OCI-LY1 (cell line): Measurements from ENCODE around the gene TASP1.
"Not testable (repeated sequence)": the region's sequence is repeated elsewhere in the genome, so short reads cannot be mapped to it uniquely, and the experiment has no call there.

ENCODE experiments used
- H2AFZ ChIP-seq: fragments of 200-600 bp; sonication (generic), shearing (Covaris generic); 2 replicates; pipeline ENCODE4 v1.6.0; 2014; ENCODE audit warnings: antibody characterized with exemption, mild to moderate bottlenecking, low read length
- H3F3A ChIP-seq: fragments of 200-600 bp; sonication (generic), shearing (Covaris generic); 2 replicates; pipeline ENCODE4 v1.6.0; 2014; ENCODE audit warnings: mild to moderate bottlenecking, antibody characterized with exemption, low read length, moderate library complexity; ENCODE audit not compliant: insufficient read depth
- H3K27ac ChIP-seq: fragments of 200-600 bp; sonication (generic); 2 replicates; pipeline ENCODE4 v1.5.1; 2014; ENCODE audit warnings: low read length, mixed run types, mild to moderate bottlenecking, low read depth; ENCODE audit not compliant: poor library complexity, severe bottlenecking
- H3K27me3 ChIP-seq: fragments of 200-600 bp; sonication (generic); 2 replicates; pipeline ENCODE4 v1.6.0; 2014; ENCODE audit warnings: antibody characterized with exemption, mild to moderate bottlenecking, low read length, moderate library complexity; ENCODE audit not compliant: insufficient read depth
- H3K36me3 ChIP-seq: fragments of 200-600 bp; sonication (generic); 2 replicates; pipeline ENCODE4 v1.6.1; 2014; ENCODE audit warnings: mild to moderate bottlenecking, antibody characterized with exemption, low read length, moderate library complexity, mixed read lengths; ENCODE audit not compliant: insufficient read depth
- H3K4me1 ChIP-seq: fragments of 200-600 bp; sonication (generic); 2 replicates; pipeline ENCODE4 v1.5.1; 2014; ENCODE audit warnings: mild to moderate bottlenecking, low read length, moderate library complexity; ENCODE audit not compliant: insufficient read depth, severe bottlenecking
- H3K4me2 ChIP-seq: fragments of 200-600 bp; sonication (generic), shearing (Covaris generic); 2 replicates; pipeline ENCODE4 v1.6.1; 2014; ENCODE audit warnings: low read length
- H3K4me3 ChIP-seq: fragments of 200-600 bp; sonication (generic); 2 replicates; pipeline ENCODE4 v1.5.1; 2014; ENCODE audit warnings: low read length, low read depth, mild to moderate bottlenecking, mixed read lengths; ENCODE audit not compliant: poor library complexity, severe bottlenecking
- H3K79me2 ChIP-seq: fragments of 200-600 bp; shearing (Covaris generic); 2 replicates; pipeline ENCODE4 v1.6.1; 2016; ENCODE audit warnings: mixed run types, low read length, mixed read lengths; ENCODE audit not compliant: insufficient read depth
- H3K9ac ChIP-seq: fragments of 200-600 bp; sonication (generic), shearing (Covaris generic); 2 replicates; pipeline ENCODE4 v1.6.1; 2014; ENCODE audit warnings: mild to moderate bottlenecking, low read length, mixed read lengths
- H3K9me2 ChIP-seq: fragments of 200-600 bp; sonication (generic), shearing (Covaris generic); 2 replicates; pipeline ENCODE4 v1.6.1; 2014; ENCODE audit warnings: low read depth, mild to moderate bottlenecking, low read length, mixed read lengths
- H3K9me3 ChIP-seq: fragments of 200-600 bp; shearing (Covaris generic); 2 replicates; pipeline ENCODE4 v1.6.1; 2014; ENCODE audit warnings: low read length, mixed read lengths
- H4K20me1 ChIP-seq: fragments of 200-600 bp; sonication (generic), shearing (Covaris generic); 2 replicates; pipeline ENCODE4 v1.6.0; 2016; ENCODE audit warnings: mild to moderate bottlenecking, low read length; ENCODE audit not compliant: insufficient read depth
- CTCF ChIP-seq: fragments of 200-600 bp; sonication (generic), shearing (Covaris generic); IDR thresholded peaks from 2 replicates; pipeline ENCODE4 v1.5.1; 2017; ENCODE audit warnings: mild to moderate bottlenecking, antibody characterized with exemption, low read length, moderate library complexity, mixed read lengths
- EZH2 ChIP-seq: fragments of 200-600 bp; sonication (generic), shearing (Covaris generic); IDR thresholded peaks from 2 replicates; pipeline ENCODE4 v1.8.0; 2017; ENCODE audit warnings: borderline replicate concordance, mixed run types, mild to moderate bottlenecking, antibody characterized with exemption, low read length, moderate library complexity, mixed read lengths

The TASP1 gene

DNA sequence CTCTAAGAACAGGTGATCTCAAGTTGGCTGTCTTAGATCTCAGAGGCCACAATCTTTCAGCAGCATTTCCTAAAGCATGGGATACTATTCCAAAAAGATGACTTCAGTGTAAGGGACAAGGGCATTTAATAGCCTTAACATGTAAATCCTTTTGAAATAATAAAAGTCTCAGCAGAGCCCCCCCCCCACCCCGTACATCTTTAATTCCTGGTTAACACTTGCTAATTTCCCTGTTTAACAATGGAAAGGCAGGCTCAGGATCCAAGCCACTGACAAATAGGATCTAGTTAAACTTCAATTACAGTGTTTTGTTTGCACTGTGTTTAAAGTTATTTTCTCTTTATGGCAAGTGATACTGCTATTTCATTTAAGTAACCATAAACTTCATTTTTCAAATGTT is 12.0 kb downstream of the TASP1 start:
- no peaks in the 10 kb centered on the region for H3K4me1 ChIP-seq
- no peak overlapping the region for H3K27ac ChIP-seq
- no peaks in the 10 kb centered on the region for H3K9me3 ChIP-seq
- H2AFZ ChIP-seq: no peak overlapping the region
- TF ChIP-seq EZH2: no peak
- no peak for TF ChIP-seq CTCF
- no peak overlapping the region for H3K9ac ChIP-seq
- H3F3A ChIP-seq: no peaks in the 10 kb centered on the region
- no peaks in the 10 kb centered on the region for H4K20me1 ChIP-seq
- H3K9me2 ChIP-seq: no peaks in the 10 kb centered on the region
- H3K79me2 ChIP-seq: 0 out of 2 replicates have a peak, but pooled peaks cover 10% of the 10 kb centered on the region
- no peak overlapping the region for H3K4me2 ChIP-seq
- H3K4me3 ChIP-seq: no peak overlapping the region
- H3K36me3 ChIP-seq: peaks cover 5% of the 10 kb centered on the region; the same call in 1 of the 2 replicates
- no peaks in the 10 kb centered on the region for H3K27me3 ChIP-seq

- no peak overlapping the region for H3K4me3 ChIP-seq
- H2AFZ ChIP-seq: no peak overlapping the region
- H3K79me2 ChIP-seq: no peaks in the 10 kb centered on the region
- H3K9ac ChIP-seq: no peak overlapping the region
- H3K4me2 ChIP-seq: no peak overlapping the region
- H3K27me3 ChIP-seq: no peaks in the 10 kb centered on the region
- peaks cover 5% of the 10 kb centered on the region; the same call in 1 of the 2 replicates for H3K36me3 ChIP-seq
- no peaks in the 10 kb centered on the region for H4K20me1 ChIP-seq
- H3K27ac ChIP-seq: no peak overlapping the region
- H3K4me1 ChIP-seq: no peaks in the 10 kb centered on the region
- TF ChIP-seq CTCF: no peak
- TF ChIP-seq EZH2: no peak
- H3F3A ChIP-seq: no peaks in the 10 kb centered on the region
- H3K9me2 ChIP-seq: no peaks in the 10 kb centered on the region
- H3K9me3 ChIP-seq: no peaks in the 10 kb centered on the region
Observed at GRCh38 chr20:13625304-13625979, 13.3 kb downstream of the TASP1 start.

- not testable (repeated sequence) for H3K27me3 ChIP-seq, H2AFZ ChIP-seq, H3K36me3 ChIP-seq, H3K9ac ChIP-seq, H3K27ac ChIP-seq, H3K4me3 ChIP-seq, H3K4me1 ChIP-seq, H3K4me2 ChIP-seq, H3K9me2 ChIP-seq, H4K20me1 ChIP-seq, H3F3A ChIP-seq, H3K9me3 ChIP-seq, H3K79me2 ChIP-seq
Observed at GRCh38 chr20:13619415-13619814, 19.3 kb downstream of the TASP1 start.

- H3K4me2 ChIP-seq, H3K27me3 ChIP-seq, H3K9me3 ChIP-seq, H4K20me1 ChIP-seq, H3K27ac ChIP-seq, H2AFZ ChIP-seq, H3K4me1 ChIP-seq, H3F3A ChIP-seq, H3K9me2 ChIP-seq, H3K4me3 ChIP-seq, H3K79me2 ChIP-seq, H3K36me3 ChIP-seq, H3K9ac ChIP-seq: not testable (repeated sequence)
Observed at GRCh38 chr20:13618456-13618855, 20.3 kb downstream of the TASP1 start.

GRCh38 chr20:13617585-13617984 is 21.1 kb downstream of the TASP1 start:
- not testable (repeated sequence) for H3K4me2 ChIP-seq, H3K27me3 ChIP-seq, H3K36me3 ChIP-seq, H3K9me2 ChIP-seq, H3K27ac ChIP-seq, H2AFZ ChIP-seq, H3F3A ChIP-seq, H3K4me3 ChIP-seq, H3K79me2 ChIP-seq, H3K4me1 ChIP-seq, H3K9me3 ChIP-seq, H4K20me1 ChIP-seq, H3K9ac ChIP-seq

DNA sequence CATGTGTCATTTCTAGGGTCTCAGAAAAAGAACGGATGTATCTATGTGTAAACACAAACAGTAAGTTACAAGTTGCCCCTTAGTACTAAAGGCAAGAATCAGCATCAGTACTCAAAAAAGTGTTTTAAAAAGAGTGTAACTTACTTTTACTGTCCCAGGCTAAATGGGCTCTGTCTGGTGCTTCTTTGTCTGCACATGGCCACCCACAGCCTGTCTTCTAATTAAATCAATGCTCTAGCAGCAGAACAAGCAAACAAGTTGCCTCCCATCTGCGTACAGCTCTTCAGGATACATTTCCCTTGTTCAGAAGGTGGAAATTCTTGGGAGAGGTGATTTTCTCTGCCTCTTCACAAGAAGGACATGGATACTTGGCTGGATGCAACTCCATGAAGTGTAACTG is 22.0 kb downstream of the TASP1 start:
- H3K4me1 ChIP-seq, H2AFZ ChIP-seq, H3K79me2 ChIP-seq, H3K4me3 ChIP-seq, H3K27ac ChIP-seq, H3K9me2 ChIP-seq, H3F3A ChIP-seq, H3K9me3 ChIP-seq, H3K9ac ChIP-seq, H3K4me2 ChIP-seq, H3K27me3 ChIP-seq, H4K20me1 ChIP-seq, H3K36me3 ChIP-seq: not testable (repeated sequence)
